ENCODE results near the gene SPAG5.

GRCh38 chr17:28571361-28572122 is 27.3 kb downstream of the SPAG5 start, which contains the start of gene PIGS:
- TF ChIP-seq CTCF (IDR thresholded peaks at IDR 0.05): no peak
- TF ChIP-seq POLR2A (IDR thresholded peaks at IDR 0.05): peak; percentile 87 to 94
